Measurements from ENCODE around the gene KRT16. TPM values are rescaled to one million over a fixed set of nuclear protein-coding genes. Genes with fewer than 3 reads are reported as not detected.

Gene KRT16
- total RNA-seq, 1 donor from 2014 or later, result not detected

GRCh38 chr17:41656249-41657023 is 43.9 kb upstream of the KRT16 start:
- H3K9me3 ChIP-seq (ENCODE audit: low read depth), result no peaks in the 10 kb centered on the region
- Mint-ChIP-seq H3K9me3 (no peaks in the 10 kb centered on the region), H3K36me3 (no peaks in the 10 kb centered on the region), H3K4me3 (no peak overlapping the region), H3K27me3 (ENCODE audit: insufficient read depth, low read depth) (peaks cover 14% of the 10 kb centered on the region), H3K4me1 (peaks cover 5% of the 10 kb centered on the region), H3K27ac (peak overlapping the region; percentile 74)
- DNase-seq (ENCODE audit: low spot score), result no peak
- H3K79me2 ChIP-seq (ENCODE audit: low read depth), result no peaks in the 10 kb centered on the region
- no peak overlapping the region for H3K27ac ChIP-seq
- peak overlapping the region; percentile 7 for H3K4me2 ChIP-seq
- no peak for TF ChIP-seq EZH2 (IDR thresholded peaks at IDR 0.05)
- TF ChIP-seq CTCF (IDR thresholded peaks at IDR 0.05), result no peak
- no peak for TF ChIP-seq EZH2phosphoT487 (IDR thresholded peaks at IDR 0.05)
- no peaks in the 10 kb centered on the region for H3K27me3 ChIP-seq
- H4K20me1 ChIP-seq (ENCODE audit: low read depth), result no peaks in the 10 kb centered on the region
- no peak overlapping the region for H3K4me3 ChIP-seq
- no peaks in the 10 kb centered on the region for H3F3A ChIP-seq (ENCODE audit: low read depth)
- peak overlapping the region; percentile 89 for H2AFZ ChIP-seq (replicated peaks)
- no peak overlapping the region for H3K9ac ChIP-seq
- peaks cover 13% of the 10 kb centered on the region for H3K4me1 ChIP-seq
- H3K36me3 ChIP-seq, result no peaks in the 10 kb centered on the region

- Histone ChIP-seq H3K27ac (no peak overlapping the region), H3K9ac (no peak overlapping the region), H3F3A (ENCODE audit: low read depth) (no peaks in the 10 kb centered on the region), H3K4me1 (peaks cover 13% of the 10 kb centered on the region), H3K36me3 (no peaks in the 10 kb centered on the region), H3K4me2 (peak overlapping the region; percentile 7), H3K27me3 (no peaks in the 10 kb centered on the region), H2AFZ (replicated peaks) (peak overlapping the region; percentile 89), H4K20me1 (ENCODE audit: low read depth) (no peaks in the 10 kb centered on the region), H3K4me3 (no peak overlapping the region), H3K79me2 (ENCODE audit: low read depth) (no peaks in the 10 kb centered on the region), H3K9me3 (ENCODE audit: low read depth) (no peaks in the 10 kb centered on the region)
- no peak for TF ChIP-seq EZH2 (IDR thresholded peaks at IDR 0.05)
- no peak for TF ChIP-seq EZH2phosphoT487 (IDR thresholded peaks at IDR 0.05)
- no peak for TF ChIP-seq CTCF (IDR thresholded peaks at IDR 0.05)
- Mint-ChIP-seq H3K9me3 (no peaks in the 10 kb centered on the region), H3K36me3 (no peaks in the 10 kb centered on the region), H3K27ac (peak overlapping the region; percentile 76), H3K27me3 (ENCODE audit: insufficient read depth, low read depth) (peaks cover 13% of the 10 kb centered on the region), H3K4me1 (peaks cover 5% of the 10 kb centered on the region), H3K4me3 (no peak overlapping the region)
- peak; percentile 71 for DNase-seq (ENCODE audit: low spot score)
These were observed 43.1 kb upstream of the KRT16 start for GRCh38 chr17:41655611-41656111.

GRCh38 chr17:41654678-41655607 is 42.4 kb upstream of the KRT16 start:
- Histone ChIP-seq H3K79me2 (ENCODE audit: low read depth) (no peaks in the 10 kb centered on the region), H3F3A (ENCODE audit: low read depth) (no peaks in the 10 kb centered on the region), H4K20me1 (ENCODE audit: low read depth) (no peaks in the 10 kb centered on the region), H2AFZ (replicated peaks) (peak overlapping the region; percentile 89), H3K9me3 (ENCODE audit: low read depth) (no peaks in the 10 kb centered on the region), H3K4me2 (no peak overlapping the region), H3K27ac (no peak overlapping the region), H3K36me3 (no peaks in the 10 kb centered on the region), H3K4me3 (no peak overlapping the region), H3K4me1 (peaks cover 13% of the 10 kb centered on the region), H3K27me3 (no peaks in the 10 kb centered on the region), H3K9ac (no peak overlapping the region)
- Mint-ChIP-seq H3K4me1 (peaks cover 5% of the 10 kb centered on the region), H3K4me3 (no peak overlapping the region), H3K9me3 (no peaks in the 10 kb centered on the region), H3K27me3 (ENCODE audit: insufficient read depth, low read depth) (peaks cover 11% of the 10 kb centered on the region), H3K27ac (peak overlapping the region; percentile 76), H3K36me3 (no peaks in the 10 kb centered on the region)
- no peak for TF ChIP-seq EZH2 (IDR thresholded peaks at IDR 0.05)
- no peak for TF ChIP-seq CTCF (IDR thresholded peaks at IDR 0.05)
- no peak for TF ChIP-seq EZH2phosphoT487 (IDR thresholded peaks at IDR 0.05)
- no peak for DNase-seq (ENCODE audit: low spot score)
